DOHH2 (cell line): ENCODE data around the gene SLC19A1.

Experiments used
- H3F3A ChIP-seq: fragments of 200-600 bp; sonication (generic), shearing (Covaris generic); 2 replicates; pipeline ENCODE4 v1.6.0; 2016; ENCODE audit warnings: antibody characterized with exemption, mild to moderate bottlenecking; ENCODE audit not compliant: control insufficient read depth, insufficient read depth
- H3K27ac ChIP-seq: fragments of 200-600 bp; sonication (generic); 2 replicates; pipeline ENCODE4 v1.5.1; 2014; ENCODE audit warnings: low read depth, mild to moderate bottlenecking, low read length, moderate library complexity
- H3K27me3 ChIP-seq: fragments of 200-600 bp; sonication (generic); 2 replicates; pipeline ENCODE4 v1.6.1; 2014; ENCODE audit warnings: mild to moderate bottlenecking, low read length, mixed read lengths; ENCODE audit not compliant: control insufficient read depth
- H3K36me3 ChIP-seq: fragments of 200-600 bp; sonication (generic); 2 replicates; pipeline ENCODE4 v1.6.1; 2014; ENCODE audit warnings: mild to moderate bottlenecking, low read length, moderate library complexity, mixed read lengths; ENCODE audit not compliant: control insufficient read depth
- H3K4me1 ChIP-seq: fragments of 200-600 bp; sonication (generic); 2 replicates; pipeline ENCODE4 v1.6.1; 2014; ENCODE audit warnings: mild to moderate bottlenecking, low read length, mixed read lengths; ENCODE audit not compliant: control insufficient read depth
- H3K4me2 ChIP-seq: fragments of 200-600 bp; sonication (generic); 2 replicates; pipeline ENCODE4 v1.6.0; 2014; ENCODE audit warnings: mild to moderate bottlenecking, low read length, moderate library complexity
- H3K4me3 ChIP-seq: fragments of 200-600 bp; sonication (generic); 2 replicates; pipeline ENCODE4 v1.5.1; 2014; ENCODE audit warnings: mild to moderate bottlenecking, low read length, mixed read lengths
- H3K79me2 ChIP-seq: fragments of 200-600 bp; sonication (generic); 2 replicates; pipeline ENCODE4 v1.6.1; 2014; ENCODE audit warnings: mild to moderate bottlenecking, low read length, mixed read lengths; ENCODE audit not compliant: control insufficient read depth
- H3K9me2 ChIP-seq: fragments of 200-600 bp; sonication (generic); replicated peaks from 2 replicates; pipeline ENCODE4 v1.6.1; 2014; ENCODE audit warnings: mild to moderate bottlenecking, low read length, mixed read lengths; ENCODE audit not compliant: control insufficient read depth
- H3K9me3 ChIP-seq: fragments of 200-600 bp; sonication (generic); 2 replicates; pipeline ENCODE4 v1.6.1; 2014; ENCODE audit warnings: antibody characterized with exemption, low read length, mixed read lengths; ENCODE audit not compliant: control insufficient read depth, insufficient read depth
- H4K20me1 ChIP-seq: fragments of 200-600 bp; sonication (generic); 2 replicates; pipeline ENCODE4 v1.6.0; 2014; ENCODE audit warnings: low read depth, mild to moderate bottlenecking, antibody characterized with exemption, low read length, moderate library complexity; ENCODE audit not compliant: control insufficient read depth, insufficient read depth
- EZH2phosphoT487 ChIP-seq: fragments of 200-600 bp; sonication (generic); IDR thresholded peaks from 2 replicates; pipeline ENCODE4 v1.6.1; 2017; ENCODE audit warnings: borderline replicate concordance, mild to moderate bottlenecking, antibody characterized with exemption, low read length, moderate library complexity, mixed read lengths
- TF ChIP-seq, protein P1 (sequence below): fragments of 200-600 bp; sonication (generic); IDR thresholded peaks from one replicate; pipeline ENCODE4 v1.5.1; 2014; ENCODE audit warnings: antibody characterized with exemption, mild to moderate bottlenecking, low read depth, low read length; ENCODE audit not compliant: poor library complexity, severe bottlenecking

Gene SLC19A1

GRCh38 chr21:45470087-45470515 is 72.1 kb downstream of the SLC19A1 start:
- Histone ChIP-seq H3K27me3 (0 out of 2 replicates have a peak, but pooled peaks cover 2% of the 10 kb centered on the region), H3K4me1 (no peaks in the 10 kb centered on the region), H3K4me2 (no peak overlapping the region), H3K36me3 (no peaks in the 10 kb centered on the region), H4K20me1 (no peaks in the 10 kb centered on the region), H3K79me2 (no peaks in the 10 kb centered on the region), H3K9me3 (peaks cover 9% of the 10 kb centered on the region), H3K27ac (no peak overlapping the region), H3K4me3 (no peak overlapping the region), H3K9me2 (no peaks in the 10 kb centered on the region), H3F3A (no peaks in the 10 kb centered on the region)
- TF ChIP-seq, protein P1, sequence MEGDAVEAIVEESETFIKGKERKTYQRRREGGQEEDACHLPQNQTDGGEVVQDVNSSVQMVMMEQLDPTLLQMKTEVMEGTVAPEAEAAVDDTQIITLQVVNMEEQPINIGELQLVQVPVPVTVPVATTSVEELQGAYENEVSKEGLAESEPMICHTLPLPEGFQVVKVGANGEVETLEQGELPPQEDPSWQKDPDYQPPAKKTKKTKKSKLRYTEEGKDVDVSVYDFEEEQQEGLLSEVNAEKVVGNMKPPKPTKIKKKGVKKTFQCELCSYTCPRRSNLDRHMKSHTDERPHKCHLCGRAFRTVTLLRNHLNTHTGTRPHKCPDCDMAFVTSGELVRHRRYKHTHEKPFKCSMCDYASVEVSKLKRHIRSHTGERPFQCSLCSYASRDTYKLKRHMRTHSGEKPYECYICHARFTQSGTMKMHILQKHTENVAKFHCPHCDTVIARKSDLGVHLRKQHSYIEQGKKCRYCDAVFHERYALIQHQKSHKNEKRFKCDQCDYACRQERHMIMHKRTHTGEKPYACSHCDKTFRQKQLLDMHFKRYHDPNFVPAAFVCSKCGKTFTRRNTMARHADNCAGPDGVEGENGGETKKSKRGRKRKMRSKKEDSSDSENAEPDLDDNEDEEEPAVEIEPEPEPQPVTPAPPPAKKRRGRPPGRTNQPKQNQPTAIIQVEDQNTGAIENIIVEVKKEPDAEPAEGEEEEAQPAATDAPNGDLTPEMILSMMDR: no peak
- no peak for TF ChIP-seq EZH2phosphoT487

- Histone ChIP-seq H3K4me1 (no peaks in the 10 kb centered on the region), H4K20me1 (no peaks in the 10 kb centered on the region), H3K27ac (no peak overlapping the region)
Observed at GRCh38 chr21:45469273-45470086, 72.8 kb downstream of the SLC19A1 start.

GRCh38 chr21:45468971-45469272 is 73.3 kb downstream of the SLC19A1 start:
- TF ChIP-seq EZH2phosphoT487: no peak
- TF ChIP-seq, protein P1: no peak
- Histone ChIP-seq H3K4me2 (no peak overlapping the region), H3K4me1 (no peaks in the 10 kb centered on the region), H3F3A (no peaks in the 10 kb centered on the region), H4K20me1 (no peaks in the 10 kb centered on the region), H3K36me3 (no peaks in the 10 kb centered on the region), H3K4me3 (no peak overlapping the region), H3K9me2 (no peaks in the 10 kb centered on the region), H3K79me2 (no peaks in the 10 kb centered on the region), H3K27ac (no peak overlapping the region), H3K9me3 (no peaks in the 10 kb centered on the region), H3K27me3 (0 out of 2 replicates have a peak, but pooled peaks cover 2% of the 10 kb centered on the region)

More at GRCh38 chr21:45469273-45470086, 72.8 kb downstream of the SLC19A1 start:
- H3K27me3 ChIP-seq: 0 out of 2 replicates have a peak, but pooled peaks cover 2% of the 10 kb centered on the region
- H3K4me3 ChIP-seq: no peak overlapping the region
- TF ChIP-seq EZH2phosphoT487: no peak
- TF ChIP-seq, protein P1: no peak
- H3K79me2 ChIP-seq: no peaks in the 10 kb centered on the region
- peaks cover 4% of the 10 kb centered on the region for H3K9me3 ChIP-seq
- no peaks in the 10 kb centered on the region for H3K36me3 ChIP-seq
- H3K9me2 ChIP-seq: no peaks in the 10 kb centered on the region
- H3K4me2 ChIP-seq: no peak overlapping the region
- no peaks in the 10 kb centered on the region for H3F3A ChIP-seq
